Spleen (tissue), 11 donors: Measurements from ENCODE around the gene POU2AF2. TPM values are rescaled to one million over a fixed set of nuclear protein-coding genes. Genes with fewer than 3 reads are reported as not detected.

ENCODE experiments used
- DNase-seq: peaks from one replicate; pipeline ENCODE4 v3.0.0-alpha.2; 2020
- H3K27ac ChIP-seq, 8 donors: fragments of 200-600 bp; sonication (generic) in 7 of 8; 1 replicate in 4 of 8; 2 replicates in 4 of 8; pipeline versions ENCODE4 v1.5.0 to v1.8.0; 2016 to 2021; ENCODE audit warnings: inconsistent platforms in 4 of 8, mild to moderate bottlenecking in 4 of 8, moderate library complexity in 1 of 8
- H3K27me3 ChIP-seq, 7 donors: fragments of 200-600 bp; sonication (generic) in 6 of 7; replicated peaks in 1 of 7; 1 replicate in 4 of 7; 2 replicates in 3 of 7; pipeline versions ENCODE4 v1.5.0 to v1.8.0; 2016 to 2021; ENCODE audit warnings: inconsistent platforms in 3 of 7, mild to moderate bottlenecking in 1 of 7
- H3K36me3 ChIP-seq, 6 donors: fragments of 200-600 bp; sonication (generic) in 5 of 6; 1 replicate in 4 of 6; 2 replicates in 2 of 6; pipeline versions ENCODE4 v1.5.0 to v1.8.0; 2016 to 2021; ENCODE audit warnings: inconsistent platforms in 2 of 6
- H3K4me1 ChIP-seq, 6 donors: fragments of 200-600 bp; sonication (generic) in 5 of 6; 1 replicate in 3 of 6; 2 replicates in 3 of 6; pipeline versions ENCODE4 v1.5.0 to v1.8.0; 2016 to 2021; ENCODE audit warnings: inconsistent platforms in 3 of 6
- H3K4me3 ChIP-seq, 8 donors: fragments of 200-600 bp; sonication (generic) in 7 of 8; 1 replicate in 4 of 8; 2 replicates in 4 of 8; pipeline versions ENCODE4 v1.5.0 to v1.8.0; 2016 to 2021; ENCODE audit warnings: inconsistent platforms in 4 of 8, mild to moderate bottlenecking in 4 of 8, moderate library complexity in 2 of 8
- H3K9me3 ChIP-seq, 8 donors: fragments of 200-600 bp; sonication (generic) in 7 of 8; 1 replicate in 4 of 8; 2 replicates in 4 of 8; pipeline versions ENCODE4 v1.5.0 to v1.8.0; 2016 to 2021; ENCODE audit warnings: inconsistent platforms in 4 of 8
- POLR2A ChIP-seq, 3 donors: fragments of 450-650 bp; IDR thresholded peaks; one replicate each; pipeline ENCODE4 v1.5.1; 2017; ENCODE audit warnings: antibody characterized with exemption in 3 of 3, mild to moderate bottlenecking in 1 of 3
- POLR2AphosphoS5 ChIP-seq, 3 donors: sonication (generic); formaldehyde crosslinking; IDR thresholded peaks; one replicate each; pipeline ENCODE4 v1.5.1; 2017; ENCODE audit warnings: antibody characterized with exemption in 3 of 3
- WGBS, 5 donors: extraction: QIAGEN DNeasy Blood & Tissue Kit in 3 of 5; methylation state at CpG; one replicate each; pipeline versions ENCODE4 v1.1.5 to v1.1.7; 2013 to 2018; 5-methylcytosine and 5-hydroxymethylcytosine counted together
- intact Hi-C: fragments of 100-400 bp; cut with DNase I; formaldehyde crosslinking; loops from one replicate; pipeline ENCODE4 v1.15.0; 2023; ENCODE audit warnings: low total_unique reads
- polyA plus RNA-seq, 3 donors: library from polyadenylated mRNA; stranded (reverse); fragments of 200-250 nt; gene quantifications; one replicate each; pipeline ENCODE4 v1.2.1, GENCODE V29; 2013
- total RNA-seq, 7 donors: library from RNA; depleted of rRNA in 3 of 7; stranded (reverse); fragments of >200 nt in 3 of 7; fragmentation: NEBNext Ultra II Directional in 4 of 7; extraction: Animal tissue kit (Norgen Biotek cat#: 25700) in 4 of 7; gene quantifications; one replicate each; pipeline versions ENCODE4 v1.1.0 to v1.2.1, GENCODE V29; 2016 to 2021
- TF ChIP-seq, protein P1 (sequence below), 11 experiments: fragments of 200-600 bp in 7 of 11; fragments of 450-650 bp in 4 of 11; sonication (generic) in 4 of 11; IDR thresholded peaks in 8 of 11; conservative IDR thresholded peaks in 3 of 11; 1 replicate in 7 of 11; 2 replicates in 4 of 11; pipeline versions ENCODE4 v1.4.0 to v1.8.0; 2016 to 2021; ENCODE audit warnings: antibody characterized with exemption in 11 of 11, inconsistent platforms in 4 of 11, mild to moderate bottlenecking in 1 of 11
- donor health status: healthy with polysubstance abuse.
- donor health status: DM: no; HTN: no; CAD: no; lungs with moderate emphysema.
- donor health status: DM: no; HTN: no; CAD: no.
- donor health status: Bipolar disorder and iron deficiency.
- donor health status: healthy.
- donor health status: DM: no; HTN: no; CAD: no.
- donor health status: DM: yes; HTN: yes; CAD: no.

The POU2AF2 gene
- total and polyA plus RNA-seq, 10 donors = not detected

- WGBS, 5 donors = 94 to 99% (median 97%) methylated on average over 3 of the region's 3 CpGs
- no peak overlapping the region for H3K27ac ChIP-seq
- TF ChIP-seq POLR2AphosphoS5 (IDR thresholded peaks at IDR 0.05) (no peak), POLR2A (IDR thresholded peaks at IDR 0.05) (no peak)
- TF ChIP-seq, protein P1, sequence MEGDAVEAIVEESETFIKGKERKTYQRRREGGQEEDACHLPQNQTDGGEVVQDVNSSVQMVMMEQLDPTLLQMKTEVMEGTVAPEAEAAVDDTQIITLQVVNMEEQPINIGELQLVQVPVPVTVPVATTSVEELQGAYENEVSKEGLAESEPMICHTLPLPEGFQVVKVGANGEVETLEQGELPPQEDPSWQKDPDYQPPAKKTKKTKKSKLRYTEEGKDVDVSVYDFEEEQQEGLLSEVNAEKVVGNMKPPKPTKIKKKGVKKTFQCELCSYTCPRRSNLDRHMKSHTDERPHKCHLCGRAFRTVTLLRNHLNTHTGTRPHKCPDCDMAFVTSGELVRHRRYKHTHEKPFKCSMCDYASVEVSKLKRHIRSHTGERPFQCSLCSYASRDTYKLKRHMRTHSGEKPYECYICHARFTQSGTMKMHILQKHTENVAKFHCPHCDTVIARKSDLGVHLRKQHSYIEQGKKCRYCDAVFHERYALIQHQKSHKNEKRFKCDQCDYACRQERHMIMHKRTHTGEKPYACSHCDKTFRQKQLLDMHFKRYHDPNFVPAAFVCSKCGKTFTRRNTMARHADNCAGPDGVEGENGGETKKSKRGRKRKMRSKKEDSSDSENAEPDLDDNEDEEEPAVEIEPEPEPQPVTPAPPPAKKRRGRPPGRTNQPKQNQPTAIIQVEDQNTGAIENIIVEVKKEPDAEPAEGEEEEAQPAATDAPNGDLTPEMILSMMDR (IDR thresholded peaks at IDR 0.05 in 8 of 11, conservative IDR thresholded peaks at IDR 0.05 in 3 of 11) = no peak
- intact Hi-C loops = no loop called here
- peaks cover 0 to 20% (median 19%) of the 10 kb centered on the region in 6 donors for H3K4me1 ChIP-seq
- no peaks in the 10 kb centered on the region for H3K36me3 ChIP-seq
- no peaks in the 10 kb centered on the region for H3K9me3 ChIP-seq
- no peak overlapping the region for H3K4me3 ChIP-seq
- no peak for DNase-seq
- peaks cover 0 to 34% (median 19%) of the 10 kb centered on the region in 7 donors for H3K27me3 ChIP-seq
These were observed 56.3 kb downstream of the POU2AF2 start for GRCh38 chr11:111301842-111302118.

DNA sequence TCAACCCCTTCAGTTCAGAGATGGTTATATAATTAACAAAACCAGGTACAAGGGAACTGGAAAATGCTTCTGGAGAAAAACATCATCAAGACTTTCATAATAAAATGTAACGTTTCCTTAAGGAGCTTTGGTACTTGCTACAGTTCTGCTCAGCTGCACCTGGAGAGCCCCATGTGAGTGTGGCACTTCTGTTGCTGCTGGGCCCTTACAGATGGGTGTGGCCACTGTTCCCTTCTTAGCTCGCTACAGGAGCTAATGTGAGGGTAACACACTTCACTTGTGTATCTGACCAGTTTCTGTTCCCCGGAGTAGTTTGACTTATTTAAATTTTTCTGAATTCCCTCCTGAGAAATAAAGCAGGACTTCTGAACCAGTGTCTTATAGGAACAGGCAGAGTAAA, 56.8 kb downstream of the POU2AF2 start:
- DNase-seq = no peak
- Histone ChIP-seq H3K9me3 (no peaks in the 10 kb centered on the region), H3K36me3 (no peaks in the 10 kb centered on the region), H3K4me3 (no peak overlapping the region), H3K4me1 (peaks cover 0 to 20% (median 19%) of the 10 kb centered on the region in 6 donors), H3K27ac (no peak overlapping the region), H3K27me3 (peaks cover 0 to 34% (median 19%) of the 10 kb centered on the region in 7 donors)
- WGBS, 5 donors = 56 to 76% (median 63%) methylated on average over 3 of the region's 3 CpGs
- no peak for TF ChIP-seq POLR2AphosphoS5 (IDR thresholded peaks at IDR 0.05)
- TF ChIP-seq, protein P1 (IDR thresholded peaks at IDR 0.05 in 8 of 11, conservative IDR thresholded peaks at IDR 0.05 in 3 of 11) = no peak
- TF ChIP-seq POLR2A (IDR thresholded peaks at IDR 0.05) = no peak
- intact Hi-C loops = no loop called here

GRCh38 chr11:111303461-111303860, 57.9 kb downstream of the POU2AF2 start:
- Histone ChIP-seq H3K4me1 (peaks cover 0 to 18% (median 15%) of the 10 kb centered on the region in 6 donors), H3K4me3 (no peak overlapping the region), H3K36me3 (no peaks in the 10 kb centered on the region), H3K9me3 (no peaks in the 10 kb centered on the region), H3K27ac (no peak overlapping the region), H3K27me3 (peaks cover 0 to 30% (median 19%) of the 10 kb centered on the region in 7 donors)
- no peak for TF ChIP-seq POLR2A (IDR thresholded peaks at IDR 0.05)
- no peak for TF ChIP-seq POLR2AphosphoS5 (IDR thresholded peaks at IDR 0.05)
- TF ChIP-seq, protein P1 (IDR thresholded peaks at IDR 0.05 in 8 of 11, conservative IDR thresholded peaks at IDR 0.05 in 3 of 11) = no peak
- 59 to 71% (median 62%) methylated on average over 4 of the region's 4 CpGs for WGBS, 5 donors
- intact Hi-C loops = no loop called here
- no peak for DNase-seq

GRCh38 chr11:111305162-111305802, 59.8 kb downstream of the POU2AF2 start:
- no peak for DNase-seq
- H3K36me3 ChIP-seq = no peaks in the 10 kb centered on the region
- no peaks in the 10 kb centered on the region for H3K4me1 ChIP-seq
- H3K27ac ChIP-seq = no peak overlapping the region
- 79 to 92% (median 82%) methylated on average over 5 of the region's 5 CpGs for WGBS, 5 donors
- TF ChIP-seq POLR2A (IDR thresholded peaks at IDR 0.05) (no peak), POLR2AphosphoS5 (IDR thresholded peaks at IDR 0.05) (no peak)
- TF ChIP-seq, protein P1 (IDR thresholded peaks at IDR 0.05 in 8 of 11, conservative IDR thresholded peaks at IDR 0.05 in 3 of 11) = no peak
- intact Hi-C loops = no loop called here
- peaks cover 0 to 12% (median 1%) of the 10 kb centered on the region in 7 donors for H3K27me3 ChIP-seq
- H3K4me3 ChIP-seq = no peak overlapping the region
- no peaks in the 10 kb centered on the region for H3K9me3 ChIP-seq
